ENCODE data around the gene ZNF646.

Gene ZNF646

DNA sequence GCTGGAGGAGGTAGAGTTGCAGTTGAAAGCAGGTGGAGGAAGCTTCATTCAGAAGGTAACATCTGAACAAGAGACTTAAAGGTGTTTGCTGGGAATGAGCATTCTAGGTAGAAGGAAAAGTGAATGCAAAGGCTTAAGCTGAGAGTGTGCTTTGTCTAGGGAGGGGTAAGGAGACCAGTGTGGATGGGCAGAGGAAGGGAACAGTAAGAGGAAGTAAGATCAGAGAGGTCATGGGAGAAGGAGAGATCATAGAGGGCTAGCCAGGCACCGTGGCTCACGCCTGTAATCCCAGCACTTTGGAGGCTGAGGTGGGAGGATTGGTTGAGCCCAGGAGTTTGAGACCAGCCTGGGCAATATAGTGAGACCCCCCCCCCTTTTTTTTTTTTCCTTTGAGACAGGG lies 37.5 kb upstream of the ZNF646 start:
- DNase-seq (ENCODE audit: low read depth, low spot score) = no peak
- H3K36me3 ChIP-seq (ENCODE audit: insufficient read depth, insufficient read length, low read length) = peaks cover 50% of the 10 kb centered on the region

DNA sequence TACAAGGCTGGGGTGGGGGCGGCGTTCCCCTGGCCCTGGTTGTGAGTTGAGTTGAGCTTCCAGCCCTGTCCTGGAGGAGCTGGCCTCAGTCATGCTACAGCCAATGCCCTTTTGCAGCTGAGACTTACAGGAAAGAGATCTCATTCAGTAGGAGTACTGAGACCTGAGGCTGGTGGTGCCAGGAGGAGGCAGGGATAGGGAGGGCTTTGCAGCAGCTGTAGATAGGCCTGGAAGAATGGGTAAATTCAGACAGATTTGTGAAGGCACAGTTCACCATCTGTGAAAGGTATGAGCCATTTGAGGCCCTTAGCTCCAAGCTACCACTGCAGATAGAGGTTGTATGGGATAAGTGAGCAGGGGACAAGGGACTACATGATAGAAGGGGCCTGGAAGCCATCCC lies 35.2 kb upstream of the ZNF646 start:
- H3K4me3 ChIP-seq (ENCODE audit: insufficient read length, low read depth) = no peak overlapping the region
- TF ChIP-seq YY1 (IDR thresholded peaks at IDR 0.05; ENCODE audit: insufficient read depth, insufficient read length) (no peak), ZNF274 (IDR thresholded peaks at IDR 0.05; ENCODE audit: low read depth, low read length) (no peak), SUZ12 (IDR thresholded peaks at IDR 0.05; ENCODE audit: extremely low read depth, insufficient read depth, insufficient read length) (no peak)
- no peaks in the 10 kb centered on the region for H3K9me3 ChIP-seq (ENCODE audit: insufficient read depth, low read length)
- H3K36me3 ChIP-seq (ENCODE audit: insufficient read depth, insufficient read length, low read length) = peaks cover 65% of the 10 kb centered on the region
- no peaks in the 10 kb centered on the region for H3K27me3 ChIP-seq (ENCODE audit: insufficient read depth, insufficient read length)
- peaks cover 6% of the 10 kb centered on the region for H3K4me1 ChIP-seq (ENCODE audit: insufficient read depth, insufficient read length)
- no peak for DNase-seq (ENCODE audit: low read depth, low spot score)
- no peak overlapping the region for H3K9ac ChIP-seq (ENCODE audit: insufficient read length, low read depth)

More for the DNA sequence above, 37.5 kb upstream of the ZNF646 start:
- H3K9ac ChIP-seq (ENCODE audit: insufficient read length, low read depth) = no peak overlapping the region
- no peaks in the 10 kb centered on the region for H3K9me3 ChIP-seq (ENCODE audit: insufficient read depth, low read length)
- no peaks in the 10 kb centered on the region for H3K27me3 ChIP-seq (ENCODE audit: insufficient read depth, insufficient read length)
- TF ChIP-seq ZNF274 (IDR thresholded peaks at IDR 0.05; ENCODE audit: low read depth, low read length) (no peak), YY1 (IDR thresholded peaks at IDR 0.05; ENCODE audit: insufficient read depth, insufficient read length) (no peak), SUZ12 (IDR thresholded peaks at IDR 0.05; ENCODE audit: extremely low read depth, insufficient read depth, insufficient read length) (no peak)
- peaks cover 6% of the 10 kb centered on the region for H3K4me1 ChIP-seq (ENCODE audit: insufficient read depth, insufficient read length)
- no peak overlapping the region for H3K4me3 ChIP-seq (ENCODE audit: insufficient read length, low read depth)

DNA sequence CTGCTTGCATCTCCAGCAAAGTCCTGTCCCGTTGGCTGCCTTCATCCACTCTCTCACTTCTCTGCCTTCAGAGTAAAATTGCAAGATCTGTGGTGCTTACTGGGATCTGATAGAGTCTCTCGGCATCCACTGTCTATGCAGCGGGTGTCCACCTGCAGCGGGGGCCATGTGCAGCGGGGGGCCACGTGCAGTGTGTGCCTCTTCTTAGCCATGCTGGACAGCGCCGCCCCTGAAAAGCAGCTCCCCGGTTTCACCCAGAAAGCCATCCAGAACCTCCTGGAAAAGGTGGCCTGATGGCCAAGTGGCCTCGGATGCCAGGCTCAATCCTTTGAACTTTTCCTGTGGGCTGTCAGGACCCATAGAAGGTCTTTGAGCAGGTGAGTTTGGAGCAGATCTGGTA lies 31.4 kb upstream of the ZNF646 start:
- no peak for TF ChIP-seq YY1 (IDR thresholded peaks at IDR 0.05; ENCODE audit: insufficient read depth, insufficient read length)
- TF ChIP-seq SUZ12 (IDR thresholded peaks at IDR 0.05; ENCODE audit: extremely low read depth, insufficient read depth, insufficient read length) = no peak
- no peak for TF ChIP-seq ZNF274 (IDR thresholded peaks at IDR 0.05; ENCODE audit: low read depth, low read length)
- Histone ChIP-seq H3K27me3 (ENCODE audit: insufficient read depth, insufficient read length) (no peaks in the 10 kb centered on the region), H3K9ac (ENCODE audit: insufficient read length, low read depth) (no peak overlapping the region), H3K9me3 (ENCODE audit: insufficient read depth, low read length) (no peaks in the 10 kb centered on the region), H3K36me3 (ENCODE audit: insufficient read depth, insufficient read length, low read length) (peaks cover 45% of the 10 kb centered on the region), H3K4me1 (ENCODE audit: insufficient read depth, insufficient read length) (peaks cover 3% of the 10 kb centered on the region), H3K4me3 (ENCODE audit: insufficient read length, low read depth) (no peak overlapping the region)
- no peak for DNase-seq (ENCODE audit: low read depth, low spot score)

DNA sequence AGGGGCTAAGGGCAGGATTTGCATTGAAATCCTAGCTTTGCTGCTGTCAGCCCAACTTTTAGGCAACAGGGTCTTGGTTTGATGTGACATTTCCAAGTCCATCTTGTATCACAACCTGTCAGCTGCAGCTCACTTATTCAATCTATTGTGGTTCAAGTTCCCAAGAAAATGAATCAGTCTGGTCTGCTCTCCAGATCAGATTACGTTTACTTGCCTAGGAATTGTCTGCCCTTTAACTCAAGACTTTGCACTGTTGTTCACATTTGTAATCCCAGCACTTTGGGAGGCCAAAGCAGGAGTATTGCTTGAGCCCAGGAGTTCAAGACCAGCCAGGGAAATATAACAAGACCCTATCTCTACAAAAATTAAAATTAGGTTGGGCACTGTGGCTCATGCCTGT lies 30.9 kb upstream of the ZNF646 start:
- no peak for TF ChIP-seq SUZ12 (IDR thresholded peaks at IDR 0.05; ENCODE audit: extremely low read depth, insufficient read depth, insufficient read length)
- no peak for TF ChIP-seq YY1 (IDR thresholded peaks at IDR 0.05; ENCODE audit: insufficient read depth, insufficient read length)
- TF ChIP-seq ZNF274 (IDR thresholded peaks at IDR 0.05; ENCODE audit: low read depth, low read length) = no peak
- no peak for DNase-seq (ENCODE audit: low read depth, low spot score)
- Histone ChIP-seq H3K4me3 (ENCODE audit: insufficient read length, low read depth) (no peak overlapping the region), H3K27me3 (ENCODE audit: insufficient read depth, insufficient read length) (no peaks in the 10 kb centered on the region), H3K4me1 (ENCODE audit: insufficient read depth, insufficient read length) (peaks cover 3% of the 10 kb centered on the region), H3K9me3 (ENCODE audit: insufficient read depth, low read length) (no peaks in the 10 kb centered on the region), H3K9ac (ENCODE audit: insufficient read length, low read depth) (no peak overlapping the region), H3K36me3 (ENCODE audit: insufficient read depth, insufficient read length, low read length) (peaks cover 40% of the 10 kb centered on the region)

DNA sequence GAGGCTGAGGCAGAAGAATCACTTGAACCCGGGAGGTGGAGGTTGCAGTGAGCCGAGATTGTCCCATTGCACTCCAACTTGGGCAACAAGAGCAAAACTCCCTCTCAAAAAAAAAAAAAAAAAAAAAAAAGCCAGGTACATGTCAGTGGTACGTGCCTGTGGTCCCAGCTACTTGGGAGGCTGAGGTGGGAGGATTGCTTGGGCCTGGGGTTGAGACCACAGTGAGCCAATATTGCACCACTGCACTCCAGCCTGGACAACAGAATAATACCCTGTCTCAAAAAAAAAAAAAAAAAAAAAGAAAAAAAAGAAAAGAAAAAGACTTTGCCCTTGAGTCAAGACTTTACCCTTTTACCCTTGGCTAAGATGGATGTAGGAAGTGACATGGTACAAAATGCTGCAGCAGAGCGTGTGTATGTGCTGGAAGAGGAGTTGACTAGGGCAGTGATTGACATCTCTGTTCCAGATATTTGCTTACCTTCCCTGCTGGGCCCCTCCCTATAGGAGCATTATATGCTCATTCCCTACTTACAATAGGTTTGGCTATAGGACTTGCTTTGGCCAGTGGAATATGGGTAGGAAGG lies 30.2 kb upstream of the ZNF646 start:
- no peaks in the 10 kb centered on the region for H3K27me3 ChIP-seq (ENCODE audit: insufficient read depth, insufficient read length)
- H3K9me3 ChIP-seq (ENCODE audit: insufficient read depth, low read length) = no peaks in the 10 kb centered on the region
- peaks cover 34% of the 10 kb centered on the region for H3K36me3 ChIP-seq (ENCODE audit: insufficient read depth, insufficient read length, low read length)
- peaks cover 3% of the 10 kb centered on the region for H3K4me1 ChIP-seq (ENCODE audit: insufficient read depth, insufficient read length)
- no peak for TF ChIP-seq SUZ12 (IDR thresholded peaks at IDR 0.05; ENCODE audit: extremely low read depth, insufficient read depth, insufficient read length)
- TF ChIP-seq YY1 (IDR thresholded peaks at IDR 0.05; ENCODE audit: insufficient read depth, insufficient read length) = no peak
- no peak for TF ChIP-seq ZNF274 (IDR thresholded peaks at IDR 0.05; ENCODE audit: low read depth, low read length)
- H3K9ac ChIP-seq (ENCODE audit: insufficient read length, low read depth) = no peak overlapping the region
- no peak for DNase-seq (ENCODE audit: low read depth, low spot score)
- no peak overlapping the region for H3K4me3 ChIP-seq (ENCODE audit: insufficient read length, low read depth)

DNA sequence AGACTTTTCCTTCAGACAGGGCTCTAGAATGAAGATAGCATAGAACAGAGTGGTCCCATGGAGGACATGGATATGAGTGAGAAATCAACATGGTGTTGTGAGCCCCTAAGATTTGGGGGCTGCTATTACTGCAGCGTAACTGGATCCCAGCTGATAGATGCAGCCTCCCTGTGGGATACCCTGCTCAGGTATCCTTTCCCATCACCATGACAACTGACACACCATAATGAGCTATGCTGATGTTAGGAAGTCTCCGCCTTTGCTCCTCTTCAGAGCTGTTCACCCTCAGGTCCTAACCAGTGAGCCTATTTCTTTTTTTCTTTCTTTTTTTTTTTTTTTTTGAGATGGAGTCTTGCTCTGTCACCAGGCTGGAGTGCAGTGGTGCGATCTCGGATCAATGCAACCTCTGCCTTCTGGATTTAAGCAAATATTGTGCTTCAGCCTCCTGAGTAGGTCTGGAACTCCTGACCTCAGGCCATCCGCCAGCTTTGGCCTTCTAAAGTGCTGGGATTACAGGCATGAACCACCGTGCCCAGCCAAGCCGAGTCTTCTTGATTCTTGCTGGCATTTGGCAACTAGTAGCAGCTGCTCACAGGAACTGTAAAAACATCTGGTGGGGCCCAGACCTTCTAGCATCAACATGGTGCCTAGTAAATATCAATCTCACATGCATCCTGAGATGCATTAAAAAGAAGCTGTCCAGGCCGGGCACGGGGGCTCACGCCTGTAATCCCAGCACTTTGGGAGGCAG lies 23.8 kb upstream of the ZNF646 start:
- Histone ChIP-seq H3K9ac (ENCODE audit: insufficient read length, low read depth) (no peak overlapping the region), H3K4me1 (ENCODE audit: insufficient read depth, insufficient read length) (peaks cover 7% of the 10 kb centered on the region), H3K4me3 (ENCODE audit: insufficient read length, low read depth) (no peak overlapping the region), H3K36me3 (ENCODE audit: insufficient read depth, insufficient read length, low read length) (no peaks in the 10 kb centered on the region), H3K27me3 (ENCODE audit: insufficient read depth, insufficient read length) (no peaks in the 10 kb centered on the region), H3K9me3 (ENCODE audit: insufficient read depth, low read length) (no peaks in the 10 kb centered on the region)
- no peak for DNase-seq (ENCODE audit: low read depth, low spot score)
- no peak for TF ChIP-seq SUZ12 (IDR thresholded peaks at IDR 0.05; ENCODE audit: extremely low read depth, insufficient read depth, insufficient read length)
- TF ChIP-seq ZNF274 (IDR thresholded peaks at IDR 0.05; ENCODE audit: low read depth, low read length) = no peak
- TF ChIP-seq YY1 (IDR thresholded peaks at IDR 0.05; ENCODE audit: insufficient read depth, insufficient read length) = no peak

DNA sequence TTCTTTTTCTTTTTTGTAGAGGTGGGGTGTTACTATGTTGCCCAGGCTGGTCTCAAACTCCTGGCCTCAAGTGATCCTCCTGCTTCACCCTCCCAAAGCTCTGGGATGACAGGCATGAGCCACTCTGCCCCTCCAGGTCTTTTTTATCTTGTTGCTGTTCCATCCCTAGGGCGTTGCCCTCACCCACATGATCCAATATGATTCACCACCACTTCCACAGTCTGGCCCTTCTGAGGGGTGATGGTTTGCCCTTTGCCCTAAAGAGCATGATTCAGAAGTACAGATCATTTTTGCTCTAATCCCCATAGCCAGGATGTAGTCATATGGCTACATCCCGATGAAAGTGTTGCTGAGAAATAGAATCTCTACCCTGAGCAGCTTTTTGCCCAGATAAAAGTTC lies 22.1 kb upstream of the ZNF646 start:
- Histone ChIP-seq H3K27me3 (ENCODE audit: insufficient read depth, insufficient read length) (no peaks in the 10 kb centered on the region), H3K9ac (ENCODE audit: insufficient read length, low read depth) (no peak overlapping the region), H3K9me3 (ENCODE audit: insufficient read depth, low read length) (no peaks in the 10 kb centered on the region), H3K4me1 (ENCODE audit: insufficient read depth, insufficient read length) (peaks cover 7% of the 10 kb centered on the region), H3K36me3 (ENCODE audit: insufficient read depth, insufficient read length, low read length) (no peaks in the 10 kb centered on the region), H3K4me3 (ENCODE audit: insufficient read length, low read depth) (no peak overlapping the region)
- TF ChIP-seq YY1 (IDR thresholded peaks at IDR 0.05; ENCODE audit: insufficient read depth, insufficient read length) (no peak), ZNF274 (IDR thresholded peaks at IDR 0.05; ENCODE audit: low read depth, low read length) (no peak), SUZ12 (IDR thresholded peaks at IDR 0.05; ENCODE audit: extremely low read depth, insufficient read depth, insufficient read length) (no peak)
- no peak for DNase-seq (ENCODE audit: low read depth, low spot score)
